ENCODE measurements around the gene OR6K3.

The OR6K3 gene

GRCh38 chr1:158686111-158687009, 34.2 kb downstream of the OR6K3 start, which contains the start of gene SPTA1:
Gene SPTA1, minus strand, starts transcription at chr1:158686715. Its CDS starts 198 bp downstream, at chr1:158686517.
- DNase-seq: no peak

DNA sequence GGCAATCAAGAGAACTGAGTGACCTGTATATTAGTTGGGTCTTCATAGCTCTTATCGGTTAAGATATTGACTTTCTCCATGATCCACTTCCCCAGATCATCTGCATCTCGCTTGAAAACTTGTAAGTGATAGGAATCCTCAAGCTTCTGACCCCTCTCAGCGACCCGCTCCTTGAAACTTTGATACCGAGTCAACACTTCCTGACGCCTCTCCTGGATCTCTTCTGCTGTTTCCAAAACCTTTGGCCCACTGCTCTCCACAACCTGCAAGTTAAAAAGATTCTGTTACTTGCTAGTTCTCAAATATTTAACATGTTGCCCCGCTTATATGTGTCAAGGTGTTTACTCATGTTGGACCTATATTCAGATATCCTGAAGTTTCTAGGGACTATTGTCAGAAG, 35.4 kb downstream of the OR6K3 start:
- no peak for DNase-seq

- DNase-seq: no peak
Observed at GRCh38 chr1:158681606-158682005, 38.9 kb downstream of the OR6K3 start.

GRCh38 chr1:158679289-158679688, 41.2 kb downstream of the OR6K3 start:
- DNase-seq: no peak

GRCh38 chr1:158675563-158676323, 44.8 kb downstream of the OR6K3 start:
- DNase-seq: no peak

DNA sequence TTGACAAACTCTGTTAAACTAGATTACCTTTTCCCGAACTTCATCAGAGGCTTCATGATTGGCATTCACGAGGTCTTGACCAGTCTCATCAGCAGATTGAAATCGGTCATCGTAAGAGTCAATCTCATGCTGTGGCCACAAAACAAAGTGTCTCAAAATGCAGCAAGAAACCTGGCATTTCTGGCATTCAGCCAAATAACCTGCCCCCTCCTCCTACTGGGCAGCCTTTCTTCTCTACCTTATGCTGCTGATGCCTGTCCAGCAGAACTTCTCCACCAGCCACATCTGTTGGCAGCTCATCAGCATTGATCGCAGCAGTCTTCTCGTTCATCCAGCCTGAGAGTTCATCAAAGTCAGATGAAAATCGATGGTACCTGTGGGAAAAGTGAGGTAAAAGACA, 46.2 kb downstream of the OR6K3 start:
- no peak for DNase-seq

All from activated CD4-positive, alpha-beta T cell treated with anti-CD3 and anti-CD28 coated beads for 48 hours (primary cell).